Measurements from ENCODE around the gene MYRIP. TPM values are rescaled to one million over a fixed set of nuclear protein-coding genes. Genes with fewer than 3 reads are reported as not detected.

Gene MYRIP
- total and polyA plus RNA-seq, 10 of the 15 experiments (the other 5 are each of a cell fraction or from before 2014, with no cell fraction given), result 0.03 to 0.08 (median 0.04) TPM; not detected in 6

DNA sequence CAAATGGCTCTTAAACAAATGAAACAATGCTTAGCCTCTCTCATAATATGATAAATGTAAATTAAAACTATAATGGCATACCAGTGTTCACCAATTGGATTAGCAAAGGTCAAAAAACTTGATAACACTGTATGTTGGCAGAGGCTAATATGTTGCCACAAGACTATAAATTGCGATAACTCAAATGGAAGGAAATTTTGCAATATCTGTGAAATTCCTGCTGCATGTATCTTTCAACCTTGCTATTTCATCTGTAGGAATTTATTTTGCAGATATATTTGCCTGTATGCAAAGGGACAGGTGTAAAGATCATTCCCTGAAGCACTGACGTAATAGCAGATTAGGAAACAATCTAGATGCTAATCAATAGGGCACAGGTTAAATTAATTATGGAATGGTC is 308.7 kb downstream of the MYRIP start:
- ChIA-PET POLR2A (no interaction called here), SMC1A (ENCODE audit: uncharacterized antibody, unreplicated experiment) (no interaction called here), CTCF (interaction anchor here (1.3 kb wide), 1 partner anchor 191 kb away, joined by 3 read pairs; the partner anchor contains the start of gene EIF1B), RAD21 (ENCODE audit: unreplicated experiment) (no interaction called here)
- no peaks in the 10 kb centered on the region for H4K20me1 ChIP-seq (ENCODE audit: control insufficient read depth, insufficient read depth)
- H3K79me2 ChIP-seq (ENCODE audit: control insufficient read depth, insufficient read depth, low read length), result no peaks in the 10 kb centered on the region
- in situ Hi-C loops (cut with MboI), result no loop called here
- no peak overlapping the region for H3K27ac ChIP-seq (ENCODE audit: control insufficient read depth, insufficient read depth)
- H3K36me3 ChIP-seq (ENCODE audit: control insufficient read depth in 2 of 2, insufficient read depth in 2 of 2, low read length in 1 of 2), result no peaks in the 10 kb centered on the region
- WGBS (ENCODE audit: insufficient coverage, insufficient replicate concordance, low lambda C conversion rate, missing lambda C conversion rate), result 68% methylated on average over 2 of the region's 2 CpGs
- H3K4me3 ChIP-seq, result no peak overlapping the region
- FAIRE-seq (no peak), ATAC-seq (no peak), DNase-seq (ENCODE audit: low read depth, low spot score) (no peak)
- no peak overlapping the region for H3K9ac ChIP-seq (ENCODE audit: control insufficient read depth, insufficient read depth, low read length)
- H3K4me1 ChIP-seq (ENCODE audit: control insufficient read depth, insufficient read depth, low read length), result no peaks in the 10 kb centered on the region
- TF ChIP-seq MTA2 (IDR thresholded peaks at IDR 0.05; ENCODE audit: low read depth), result no peak
- no peak for TF ChIP-seq EZH2 (IDR thresholded peaks at IDR 0.05; ENCODE audit: borderline replicate concordance, control insufficient read depth, low read depth, low read length)
- TF ChIP-seq NFXL1 (IDR thresholded peaks at IDR 0.05; ENCODE audit: borderline replicate concordance), result no peak
- no peak for TF ChIP-seq LARP7 (IDR thresholded peaks at IDR 0.05)
- TF ChIP-seq, protein P1, sequence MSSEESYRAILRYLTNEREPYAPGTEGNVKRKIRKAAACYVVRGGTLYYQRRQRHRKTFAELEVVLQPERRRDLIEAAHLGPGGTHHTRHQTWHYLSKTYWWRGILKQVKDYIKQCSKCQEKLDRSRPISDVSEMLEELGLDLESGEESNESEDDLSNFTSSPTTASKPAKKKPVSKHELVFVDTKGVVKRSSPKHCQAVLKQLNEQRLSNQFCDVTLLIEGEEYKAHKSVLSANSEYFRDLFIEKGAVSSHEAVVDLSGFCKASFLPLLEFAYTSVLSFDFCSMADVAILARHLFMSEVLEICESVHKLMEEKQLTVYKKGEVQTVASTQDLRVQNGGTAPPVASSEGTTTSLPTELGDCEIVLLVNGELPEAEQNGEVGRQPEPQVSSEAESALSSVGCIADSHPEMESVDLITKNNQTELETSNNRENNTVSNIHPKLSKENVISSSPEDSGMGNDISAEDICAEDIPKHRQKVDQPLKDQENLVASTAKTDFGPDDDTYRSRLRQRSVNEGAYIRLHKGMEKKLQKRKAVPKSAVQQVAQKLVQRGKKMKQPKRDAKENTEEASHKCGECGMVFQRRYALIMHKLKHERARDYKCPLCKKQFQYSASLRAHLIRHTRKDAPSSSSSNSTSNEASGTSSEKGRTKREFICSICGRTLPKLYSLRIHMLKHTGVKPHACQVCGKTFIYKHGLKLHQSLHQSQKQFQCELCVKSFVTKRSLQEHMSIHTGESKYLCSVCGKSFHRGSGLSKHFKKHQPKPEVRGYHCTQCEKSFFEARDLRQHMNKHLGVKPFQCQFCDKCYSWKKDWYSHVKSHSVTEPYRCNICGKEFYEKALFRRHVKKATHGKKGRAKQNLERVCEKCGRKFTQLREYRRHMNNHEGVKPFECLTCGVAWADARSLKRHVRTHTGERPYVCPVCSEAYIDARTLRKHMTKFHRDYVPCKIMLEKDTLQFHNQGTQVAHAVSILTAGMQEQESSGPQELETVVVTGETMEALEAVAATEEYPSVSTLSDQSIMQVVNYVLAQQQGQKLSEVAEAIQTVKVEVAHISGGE (CRISPR knock-in tag; IDR thresholded peaks at IDR 0.05), result no peak
- TF ChIP-seq ZBTB4 (CRISPR knock-in tag; IDR thresholded peaks at IDR 0.05), result no peak
- TF ChIP-seq IKZF1 (conservative IDR thresholded peaks at IDR 0.05), result no peak
- TF ChIP-seq CBX3 (IDR thresholded peaks at IDR 0.05; ENCODE audit: borderline replicate concordance, low read depth), result no peak
- BruUV-seq (replicated peaks), result no TSS peak
- H3K27me3 ChIP-seq (replicated peaks in 1 of 2; ENCODE audit: control insufficient read depth in 2 of 2, insufficient read depth in 2 of 2, low read length in 1 of 2), result no peaks in the 10 kb centered on the region; a peak in 1 of 4 replicates
- no peak overlapping the region for H3K4me2 ChIP-seq (ENCODE audit: control insufficient read depth, insufficient read depth)
- H3K9me3 ChIP-seq (replicated peaks; ENCODE audit: control insufficient read depth, insufficient read depth, low read length), result no peaks in the 10 kb centered on the region
- no peak overlapping the region for H2AFZ ChIP-seq (ENCODE audit: control insufficient read depth, low read depth, low read length)
- intact Hi-C loops (cut with micrococcal nuclease; ENCODE audit: unreplicated experiment), result no loop called here

Data from GM12878 (cell line).